Measurements from ENCODE around the gene TM4SF4. TPM values are rescaled to one million over a fixed set of nuclear protein-coding genes. Genes with fewer than 3 reads are reported as not detected.

TM4SF4 gene
- total RNA-seq, 1 experiment from 2014 or later: not detected

- no peaks in the 10 kb centered on the region for H3K36me3 Mint-ChIP-seq (ENCODE audit: insufficient read depth in 1 of 3, low read depth in 3 of 3)
- no peak overlapping the region for H3K4ac ChIP-seq (ENCODE audit: low read depth, low read length)
- H3K4me3 Mint-ChIP-seq: no peak overlapping the region
- no peaks in the 10 kb centered on the region for H3K79me2 ChIP-seq (ENCODE audit: insufficient read depth, low read length)
- no peaks in the 10 kb centered on the region for H3K27me3 Mint-ChIP-seq (ENCODE audit: low read depth)
- no peak overlapping the region for H2AFZ ChIP-seq (ENCODE audit: low read length)
- H3K18ac ChIP-seq (ENCODE audit: insufficient read length, low read depth, low read length): peak overlapping the region; percentile 21
- no peak overlapping the region for H3K56ac ChIP-seq (ENCODE audit: insufficient read length, low read depth, low read length)
- peaks cover 47 to 48% of the 10 kb centered on the region in 2 experiments for H3K4me1 Mint-ChIP-seq
- H2BK120ac ChIP-seq (ENCODE audit: low read depth, low read length, poor library complexity, severe bottlenecking): no peak overlapping the region
- no CpG with 5 or more reads among the region's 2 CpGs for WGBS (ENCODE audit: extremely low coverage, insufficient read length, low lambda C conversion rate)
- H3K14ac ChIP-seq (ENCODE audit: insufficient read depth, low read length): no peak overlapping the region
- H3K9me3 Mint-ChIP-seq: no peaks in the 10 kb centered on the region
- no peak overlapping the region for H4K5ac ChIP-seq (ENCODE audit: insufficient read length, low read depth, low read length)
- no peak overlapping the region for H3T11ph ChIP-seq (ENCODE audit: low read length)
- H4K20me1 ChIP-seq (ENCODE audit: control insufficient read depth, insufficient read depth, insufficient read length): no peaks in the 10 kb centered on the region
- H3K23me2 ChIP-seq (ENCODE audit: insufficient read length, low read depth, low read length, poor library complexity, severe bottlenecking): no peaks in the 10 kb centered on the region
- no peak for TF ChIP-seq CTCF (conservative IDR thresholded peaks at IDR 0.05)
- H3K4me1 ChIP-seq (ENCODE audit: insufficient read depth, low read length): peaks cover 5% of the 10 kb centered on the region; the same call in 1 of the 2 replicates
- H2BK12ac ChIP-seq (ENCODE audit: insufficient read length, low read depth, low read length): no peak overlapping the region
- no peak overlapping the region for H3K9ac ChIP-seq (ENCODE audit: extremely low read depth, insufficient read length, low read length)
- H4K91ac ChIP-seq (ENCODE audit: insufficient read length, low read depth, low read length): no peak overlapping the region
- no peak overlapping the region for H4K8ac ChIP-seq (replicated peaks; ENCODE audit: insufficient read length, low read depth, low read length)
- H2BK15ac ChIP-seq (ENCODE audit: low read depth, low read length): no peak overlapping the region
- no peak overlapping the region for H3K4me2 ChIP-seq (ENCODE audit: insufficient read depth, insufficient read length, low read length)
- no peak overlapping the region for H2BK20ac ChIP-seq (ENCODE audit: low read depth, low read length, poor library complexity, severe bottlenecking)
- no peaks in the 10 kb centered on the region for H3K79me1 ChIP-seq (ENCODE audit: insufficient read depth, low read depth, low read length, poor library complexity, severe bottlenecking)
- no peak for DNase-seq
- no peak overlapping the region for H2AK5ac ChIP-seq (ENCODE audit: insufficient read length, low read length)
- no peak overlapping the region for H3K23ac ChIP-seq (ENCODE audit: insufficient read length, low read depth, low read length)
- H3K27me3 ChIP-seq (ENCODE audit: insufficient read depth, low read length): no peaks in the 10 kb centered on the region
- H2BK5ac ChIP-seq (ENCODE audit: insufficient read length, low read length): no peak overlapping the region
- no peaks in the 10 kb centered on the region for H3K9me3 ChIP-seq (ENCODE audit: control insufficient read depth, low read depth, low read length)
- no peak overlapping the region for H3K27ac ChIP-seq (ENCODE audit: insufficient read length, low read depth, low read length)
- H3K27ac Mint-ChIP-seq: peak overlapping the region in 2 of 3 experiments; percentile 45 to 79; a peak in 4 of 7 replicates
Measured at GRCh38 chr3:149468504-149469212, 5.8 kb upstream of the TM4SF4 start.
